Astrocyte (in vitro differentiated cells and primary cell): Measurements from ENCODE around the gene OCA2. TPM values are rescaled to one million over a fixed set of nuclear protein-coding genes. Genes with fewer than 3 reads are reported as not detected.

ENCODE experiments used
- DNase-seq: peaks from one replicate; pipeline ENCODE4 v3.0.0-alpha.2; 2010; ENCODE audit warnings: low read depth
- FAIRE-seq: peaks from 2 replicates; lab custom pipeline; 2011; peaks lifted over from hg19 to GRCh38; lab: Jason Lieb, UNC
- H2AFZ ChIP-seq: 2 replicates; pipeline ENCODE4 v1.6.0; 2012; ENCODE audit warnings: low read depth, low read length, inconsistent platforms
- H3K27ac ChIP-seq: 2 replicates; pipeline ENCODE4 v1.5.1; 2011; ENCODE audit warnings: low read depth, low read length, inconsistent platforms
- H3K27me3 ChIP-seq: 2 replicates; pipeline ENCODE4 v1.6.0; 2011; ENCODE audit warnings: low read length, inconsistent platforms; ENCODE audit not compliant: insufficient read depth
- H3K36me3 ChIP-seq: 2 replicates; pipeline ENCODE4 v1.5.1; 2011; ENCODE audit warnings: low read length, inconsistent platforms; ENCODE audit not compliant: insufficient read depth
- H3K4me1 ChIP-seq: 2 replicates; pipeline ENCODE4 v1.5.1; 2011; ENCODE audit warnings: low read length, inconsistent platforms; ENCODE audit not compliant: insufficient read depth
- H3K4me2 ChIP-seq: 2 replicates; pipeline ENCODE4 v1.6.0; 2012; ENCODE audit warnings: low read length, inconsistent platforms
- H3K4me3 ChIP-seq: 2 replicates; pipeline ENCODE4 v1.5.1; 2011; ENCODE audit warnings: low read depth, mild to moderate bottlenecking, low read length, inconsistent platforms; ENCODE audit not compliant: insufficient read depth
- H3K79me2 ChIP-seq: 2 replicates; pipeline ENCODE4 v1.6.0; 2012; ENCODE audit warnings: mild to moderate bottlenecking, low read length, inconsistent platforms; ENCODE audit not compliant: insufficient read depth
- H3K9ac ChIP-seq: 2 replicates; pipeline ENCODE4 v1.6.0; 2012; ENCODE audit warnings: mild to moderate bottlenecking, low read length, inconsistent platforms
- H3K9me3 ChIP-seq: 2 replicates; pipeline ENCODE4 v1.5.1; 2012; ENCODE audit warnings: low read depth, mild to moderate bottlenecking, low read length, inconsistent platforms; ENCODE audit not compliant: insufficient read depth
- H4K20me1 ChIP-seq: 2 replicates; pipeline ENCODE4 v1.6.0; 2012; ENCODE audit warnings: low read length, inconsistent platforms; ENCODE audit not compliant: insufficient read depth
- H3K27ac Mint-ChIP-seq: one replicate; pipeline ENCODE4 v1.8.0; 2021; ENCODE audit warnings: mild to moderate bottlenecking, mixed read lengths; ENCODE audit not compliant: unreplicated experiment
- H3K27me3 Mint-ChIP-seq: one replicate; pipeline ENCODE4 v1.8.0; 2021; ENCODE audit warnings: low read depth, mixed read lengths; ENCODE audit not compliant: unreplicated experiment
- H3K36me3 Mint-ChIP-seq: one replicate; pipeline ENCODE4 v1.8.0; 2021; ENCODE audit warnings: low read depth, mixed read lengths; ENCODE audit not compliant: unreplicated experiment
- H3K4me1 Mint-ChIP-seq: one replicate; pipeline ENCODE4 v1.8.0; 2021; ENCODE audit warnings: low read depth, mixed read lengths; ENCODE audit not compliant: unreplicated experiment
- H3K4me3 Mint-ChIP-seq: one replicate; pipeline ENCODE4 v1.8.0; 2021; ENCODE audit warnings: mild to moderate bottlenecking, moderate library complexity, mixed read lengths; ENCODE audit not compliant: unreplicated experiment
- H3K9me3 Mint-ChIP-seq: one replicate; pipeline ENCODE4 v1.8.0; 2021; ENCODE audit warnings: mild to moderate bottlenecking, mixed read lengths; ENCODE audit not compliant: unreplicated experiment
- CTCF ChIP-seq: IDR thresholded peaks from 2 replicates; pipeline ENCODE4 v1.5.1; 2011; ENCODE audit warnings: low read depth, mild to moderate bottlenecking, inconsistent platforms, low read length, moderate library complexity; ENCODE audit not compliant: insufficient read depth
- EZH2 ChIP-seq: IDR thresholded peaks from 2 replicates; pipeline ENCODE4 v1.6.1; 2012; ENCODE audit warnings: mild to moderate bottlenecking, low read length, inconsistent platforms; ENCODE audit not compliant: insufficient read depth
- total RNA-seq: library from RNA; stranded (reverse); gene quantifications from 2 replicates; pipeline ENCODE4 v1.2.1, GENCODE V29; 2021

Gene OCA2
- total RNA-seq, 1 donor from 2014 or later, result 2.9 TPM

- Histone ChIP-seq H3K9ac (no peak overlapping the region), H3K79me2 (no peaks in the 10 kb centered on the region), H3K9me3 (peaks cover 3% of the 10 kb centered on the region), H3K36me3 (no peaks in the 10 kb centered on the region), H2AFZ (no peak overlapping the region), H3K27me3 (no peaks in the 10 kb centered on the region), H3K4me3 (no peak overlapping the region), H3K4me1 (peaks cover 4% of the 10 kb centered on the region), H3K27ac (no peak overlapping the region), H4K20me1 (no peaks in the 10 kb centered on the region), H3K4me2 (no peak overlapping the region)
- no peaks in the 10 kb centered on the region for H3K27me3 Mint-ChIP-seq
- TF ChIP-seq EZH2, result no peak
- no peak for TF ChIP-seq CTCF
- peaks cover 10% of the 10 kb centered on the region for H3K4me1 Mint-ChIP-seq
- no peak overlapping the region for H3K4me3 Mint-ChIP-seq
- no peak overlapping the region for H3K27ac Mint-ChIP-seq
- no peaks in the 10 kb centered on the region for H3K36me3 Mint-ChIP-seq
- no peak for DNase-seq
- no peak for FAIRE-seq
- H3K9me3 Mint-ChIP-seq, result peaks cover 7% of the 10 kb centered on the region
These were observed 392.8 kb downstream of the OCA2 start for GRCh38 chr15:27706300-27706699.

- no peak overlapping the region for H3K4me3 Mint-ChIP-seq
- no peaks in the 10 kb centered on the region for H3K36me3 Mint-ChIP-seq
- Histone ChIP-seq H3K4me3 (no peak overlapping the region), H4K20me1 (no peaks in the 10 kb centered on the region), H3K27me3 (no peaks in the 10 kb centered on the region), H3K36me3 (no peaks in the 10 kb centered on the region), H3K9ac (no peak overlapping the region), H3K9me3 (peaks cover 3% of the 10 kb centered on the region), H3K4me1 (peaks cover 4% of the 10 kb centered on the region), H2AFZ (peak overlapping the region; percentile 47), H3K4me2 (no peak overlapping the region), H3K79me2 (no peaks in the 10 kb centered on the region), H3K27ac (no peak overlapping the region)
- FAIRE-seq (no peak), DNase-seq (no peak)
- no peaks in the 10 kb centered on the region for H3K27me3 Mint-ChIP-seq
- TF ChIP-seq CTCF (no peak), EZH2 (no peak)
- peaks cover 7% of the 10 kb centered on the region for H3K9me3 Mint-ChIP-seq
- H3K4me1 Mint-ChIP-seq, result peaks cover 10% of the 10 kb centered on the region
- no peak overlapping the region for H3K27ac Mint-ChIP-seq
These were observed 394.1 kb downstream of the OCA2 start for GRCh38 chr15:27705056-27705455.

Other genes starting within 250 kb of the OCA2 start
- gene HERC2, start 222.9 kb upstream of the OCA2 start, total RNA-seq, result 61.5 and 63.3 TPM in 2 replicates